Liver (tissue), 9 donors: ENCODE results near the gene DDN. TPM values are rescaled to one million over a fixed set of nuclear protein-coding genes. Genes with fewer than 3 reads are reported as not detected.

Experiments
- DNase-seq: peaks from one replicate; pipeline ENCODE4 v3.0.0-alpha.2; 2017; ENCODE audit warnings: low spot score
- H3K27ac ChIP-seq, 2 donors: one replicate each; pipeline ENCODE4 v1.7.0; 2013; ENCODE audit warnings: inconsistent platforms in 2 of 2, low read length in 2 of 2, control low read depth in 1 of 2, low read depth in 1 of 2, mild to moderate bottlenecking in 1 of 2
- H3K27me3 ChIP-seq, 4 donors: one replicate each; pipeline versions ENCODE4 v1.6.1 to v1.7.0; 2013; ENCODE audit warnings: low read length in 3 of 4, inconsistent platforms in 1 of 4, mild to moderate bottlenecking in 1 of 4, moderate library complexity in 1 of 4; ENCODE audit not compliant: control insufficient read depth in 4 of 4, insufficient read depth in 4 of 4
- H3K36me3 ChIP-seq, 4 donors: one replicate each; pipeline versions ENCODE4 v1.6.1 to v1.7.0; 2013; ENCODE audit warnings: low read length in 3 of 4, mild to moderate bottlenecking in 3 of 4, low read depth in 1 of 4, moderate library complexity in 1 of 4; ENCODE audit not compliant: control insufficient read depth in 4 of 4, insufficient read depth in 3 of 4
- H3K4me1 ChIP-seq, 4 donors: one replicate each; pipeline versions ENCODE4 v1.6.1 to v1.7.0; 2013; ENCODE audit warnings: low read length in 3 of 4, mild to moderate bottlenecking in 3 of 4, moderate library complexity in 1 of 4; ENCODE audit not compliant: control insufficient read depth in 4 of 4, insufficient read depth in 4 of 4
- H3K4me3 ChIP-seq, 3 donors: one replicate each; pipeline versions ENCODE4 v1.6.1 to v1.7.0; 2013; ENCODE audit warnings: low read length in 3 of 3, control low read depth in 1 of 3, low read depth in 1 of 3, mild to moderate bottlenecking in 1 of 3
- H3K9ac ChIP-seq, 2 donors: one replicate each; pipeline ENCODE4 v1.7.0; 2013; ENCODE audit warnings: low read length in 2 of 2, mild to moderate bottlenecking in 2 of 2, moderate library complexity in 2 of 2, control low read depth in 1 of 2, low read depth in 1 of 2
- H3K9me3 ChIP-seq, 4 donors: one replicate each; pipeline versions ENCODE4 v1.6.1 to v1.7.0; 2013; ENCODE audit warnings: low read length in 3 of 4; ENCODE audit not compliant: control insufficient read depth in 4 of 4
- CTCF ChIP-seq: fragments of 150-350 bp; IDR thresholded peaks from 2 replicates; pipeline ENCODE4 v1.5.1; 2017; ENCODE audit warnings: improper control_type of control experiment, low read depth, low read length; ENCODE audit not compliant: missing input control
- FOXA1 ChIP-seq: IDR thresholded peaks from 2 replicates; pipeline ENCODE4 v1.6.1; 2016; ENCODE audit warnings: antibody characterized with exemption
- HNF4A ChIP-seq, 2 donors: conservative IDR thresholded peaks; 2 replicates each; pipeline ENCODE4 v1.6.1; 2016; ENCODE audit warnings: antibody characterized with exemption in 2 of 2, mild to moderate bottlenecking in 2 of 2
- HNF4G ChIP-seq: IDR thresholded peaks from 2 replicates; pipeline ENCODE4 v1.6.1; 2016; ENCODE audit warnings: antibody characterized with exemption
- JUND ChIP-seq, 2 donors: IDR thresholded peaks; 2 replicates each; pipeline ENCODE4 v1.6.1; 2016; ENCODE audit warnings: antibody characterized with exemption in 2 of 2
- NR2F2 ChIP-seq: IDR thresholded peaks from 2 replicates; pipeline ENCODE4 v1.6.1; 2016; ENCODE audit warnings: antibody characterized with exemption
- REST ChIP-seq: IDR thresholded peaks from 2 replicates; pipeline ENCODE4 v1.6.1; 2016; ENCODE audit warnings: antibody characterized with exemption, mild to moderate bottlenecking
- RXRA ChIP-seq, 2 donors: IDR thresholded peaks; 2 replicates each; pipeline ENCODE4 v1.6.1; 2017 to 2018; ENCODE audit warnings: antibody characterized with exemption in 2 of 2, mild to moderate bottlenecking in 1 of 2
- TAF1 ChIP-seq: conservative IDR thresholded peaks from 2 replicates; pipeline ENCODE4 v1.6.1; 2016; ENCODE audit warnings: antibody characterized with exemption, mild to moderate bottlenecking
- YY1 ChIP-seq: IDR thresholded peaks from 2 replicates; pipeline ENCODE4 v1.6.1; 2016; ENCODE audit warnings: antibody characterized with exemption, mild to moderate bottlenecking
- WGBS: extraction: QIAGEN DNeasy Blood & Tissue Kit; methylation state at CpG from one replicate; pipeline ENCODE4 v1.1.7; 2013; 5-methylcytosine and 5-hydroxymethylcytosine counted together
- polyA plus RNA-seq, 2 donors: library from polyadenylated mRNA; stranded (reverse) in 1 of 2; unstranded in 1 of 2; fragments of 200-250 nt in 1 of 2; fragments of >200 nt in 1 of 2; fragmentation: Nextera tagmentation in 1 of 2; extraction: Ambion mirVana in 1 of 2; gene quantifications; one replicate each; pipeline versions ENCODE4 v1.2.1 to v1.2.3, GENCODE V29; 2013 to 2015
- total RNA-seq, 2 donors: library from RNA; depleted of rRNA; stranded (reverse); fragments of >200 nt; gene quantifications; one replicate each; pipeline ENCODE4 v1.2.3, GENCODE V29; 2014
- donor health status: healthy.
- donor health status: healthy.
- donor health status: healthy.
- donor health status: healthy.
- donor health status: healthy.

Gene DDN
- total and polyA plus RNA-seq, 4 donors = 0.09 TPM; not detected in 3

GRCh38 chr12:49000346-49000745 lies 1.2 kb upstream of the DDN start:
- no peaks in the 10 kb centered on the region for H3K9me3 ChIP-seq

GRCh38 chr12:48998497-48999353 lies 450 bp downstream of the DDN start:
- H3K9ac ChIP-seq = no peak overlapping the region
- DNase-seq = no peak
- H3K4me1 ChIP-seq = peaks cover 20 to 41% (median 32%) of the 10 kb centered on the region in 4 donors
- peaks cover 4 to 26% (median 18%) of the 10 kb centered on the region in 4 donors for H3K36me3 ChIP-seq
- no peaks in the 10 kb centered on the region for H3K9me3 ChIP-seq
- H3K27me3 ChIP-seq = peaks cover 0 to 4% (median under 1%) of the 10 kb centered on the region in 4 donors
- TF ChIP-seq HNF4G (no peak), YY1 (no peak), TAF1 (no peak)
- 2% methylated on average over 48 of the region's 48 CpGs for WGBS
- no peak overlapping the region for H3K27ac ChIP-seq
- peak overlapping the region in 2 of 3 donors; percentile 11 to 51 for H3K4me3 ChIP-seq

More at GRCh38 chr12:49000346-49000745, 1.2 kb upstream of the DDN start:
- DNase-seq = no peak
- Histone ChIP-seq H3K36me3 (peaks cover 8 to 41% (median 29%) of the 10 kb centered on the region in 4 donors), H3K4me1 (peaks cover 20 to 34% (median 27%) of the 10 kb centered on the region in 4 donors), H3K27me3 (peaks cover 0 to 2% (median 0%) of the 10 kb centered on the region in 4 donors), H3K9ac (no peak overlapping the region), H3K27ac (no peak overlapping the region), H3K4me3 (no peak overlapping the region)
- TF ChIP-seq RXRA (IDR thresholded peaks at IDR 0.05) (no peak), FOXA1 (no peak), HNF4A (conservative IDR thresholded peaks at IDR 0.05) (no peak), HNF4G (no peak), JUND (IDR thresholded peaks at IDR 0.05) (no peak), TAF1 (no peak), NR2F2 (no peak), REST (no peak), CTCF (no peak)
- WGBS = 98% methylated on average over 2 of the region's 2 CpGs
